Colonic mucosa (tissue), 4 donors: ENCODE data around the gene CEP20. TPM values are rescaled to one million over a fixed set of nuclear protein-coding genes. Genes with fewer than 3 reads are reported as not detected.

Experiments
- DNase-seq: peaks from one replicate; pipeline ENCODE4 v3.0.0-alpha.2; 2020
- H3K27ac ChIP-seq: fragments of 200-600 bp; one replicate; pipeline ENCODE4 v1.8.0; 2021
- H3K27me3 ChIP-seq: fragments of 200-600 bp; one replicate; pipeline ENCODE4 v1.8.0; 2021
- H3K36me3 ChIP-seq: fragments of 200-600 bp; one replicate; pipeline ENCODE4 v1.8.0; 2021
- H3K4me1 ChIP-seq: fragments of 200-600 bp; one replicate; pipeline ENCODE4 v1.8.0; 2021; ENCODE audit warnings: mild to moderate bottlenecking
- H3K4me3 ChIP-seq: fragments of 200-600 bp; one replicate; pipeline ENCODE4 v1.8.0; 2021
- H3K9ac ChIP-seq, 2 donors: one replicate each; pipeline ENCODE4 v1.7.0; 2013; ENCODE audit warnings: control low read depth in 2 of 2, low read depth in 2 of 2, low read length in 2 of 2
- H3K9me3 ChIP-seq: fragments of 200-600 bp; one replicate; pipeline ENCODE4 v1.8.0; 2021
- CTCF ChIP-seq: fragments of 200-600 bp; IDR thresholded peaks from one replicate; pipeline ENCODE4 v1.8.0; 2022; ENCODE audit warnings: antibody characterized with exemption, mild to moderate bottlenecking
- intact Hi-C: fragments of 100-400 bp; cut with DNase I; formaldehyde crosslinking; loops from one replicate; pipeline ENCODE4 v1.14.1; 2022
- total RNA-seq, 2 donors: library from RNA; stranded (reverse); fragmentation: NEBNext Ultra II Directional in 1 of 2; extraction: Animal tissue kit (Norgen Biotek cat#: 25700) in 1 of 2; gene quantifications; one replicate each; pipeline ENCODE4 v1.2.1, GENCODE V29; 2021
- donor health status: healthy.
- donor health status: DM: no; HTN: no; CAD: no.
- donor health status: DM: no; HTN: no; CAD: no.

Gene CEP20
- total RNA-seq, 2 donors from 2014 or later: 23.3 to 31.0 TPM

GRCh38 chr16:15870011-15870410 is 18.4 kb downstream of the CEP20 start:
- no peak for DNase-seq
- Histone ChIP-seq H3K9me3 (no peaks in the 10 kb centered on the region), H3K27me3 (no peaks in the 10 kb centered on the region), H3K4me3 (no peak overlapping the region), H3K36me3 (no peaks in the 10 kb centered on the region), H3K9ac (no peak overlapping the region), H3K4me1 (no peaks in the 10 kb centered on the region), H3K27ac (no peak overlapping the region)
- TF ChIP-seq CTCF: no peak
- intact Hi-C loops: loop anchor here (5.0 kb wide), 1 partner anchor 257 kb away; no protein-coding TSS in a partner anchor

GRCh38 chr16:15866451-15866850 is 22.0 kb downstream of the CEP20 start:
- H3K36me3 ChIP-seq: no peaks in the 10 kb centered on the region
- no peak overlapping the region for H3K9ac ChIP-seq
- H3K27ac ChIP-seq: no peak overlapping the region
- no peak overlapping the region for H3K4me3 ChIP-seq
- H3K27me3 ChIP-seq: no peaks in the 10 kb centered on the region
- DNase-seq: no peak
- no peak for TF ChIP-seq CTCF
- intact Hi-C loops: no loop called here
- H3K9me3 ChIP-seq: no peaks in the 10 kb centered on the region
- no peaks in the 10 kb centered on the region for H3K4me1 ChIP-seq

GRCh38 chr16:15865742-15866141 is 22.7 kb downstream of the CEP20 start:
- no peaks in the 10 kb centered on the region for H3K27me3 ChIP-seq
- H3K27ac ChIP-seq: no peak overlapping the region
- no peak overlapping the region for H3K4me3 ChIP-seq
- no peaks in the 10 kb centered on the region for H3K36me3 ChIP-seq
- H3K9me3 ChIP-seq: no peaks in the 10 kb centered on the region
- intact Hi-C loops: no loop called here
- no peak for DNase-seq
- no peak for TF ChIP-seq CTCF
- no peak overlapping the region for H3K9ac ChIP-seq
- no peaks in the 10 kb centered on the region for H3K4me1 ChIP-seq

- intact Hi-C loops: no loop called here
- no peak for DNase-seq
- Histone ChIP-seq H3K4me3 (no peak overlapping the region), H3K9me3 (no peaks in the 10 kb centered on the region), H3K4me1 (no peaks in the 10 kb centered on the region), H3K9ac (no peak overlapping the region), H3K36me3 (no peaks in the 10 kb centered on the region), H3K27me3 (no peaks in the 10 kb centered on the region), H3K27ac (no peak overlapping the region)
- TF ChIP-seq CTCF: no peak
These were observed 23.5 kb downstream of the CEP20 start for GRCh38 chr16:15864939-15865338.

- H3K4me1 ChIP-seq: no peaks in the 10 kb centered on the region
- no peaks in the 10 kb centered on the region for H3K9me3 ChIP-seq
- peaks cover 16% of the 10 kb centered on the region for H3K27me3 ChIP-seq
These were observed 26.4 kb downstream of the CEP20 start for GRCh38 chr16:15861996-15862395.

More at GRCh38 chr16:15861996-15862395, 26.4 kb downstream of the CEP20 start:
- H3K9ac ChIP-seq: no peak overlapping the region
- intact Hi-C loops: no loop called here
- no peak for TF ChIP-seq CTCF
- H3K4me3 ChIP-seq: no peak overlapping the region
- H3K27ac ChIP-seq: no peak overlapping the region
- DNase-seq: no peak
- H3K36me3 ChIP-seq: no peaks in the 10 kb centered on the region
